Caco-2 (cell line): ENCODE data around the gene DNASE1. TPM values are rescaled to one million over a fixed set of nuclear protein-coding genes. Genes with fewer than 3 reads are reported as not detected.
"Not testable (repeated sequence)": the region's sequence is repeated elsewhere in the genome, so short reads cannot be mapped to it uniquely, and the experiment has no call there.

ENCODE experiments used
- BruUV-seq: library from RNA; stranded (reverse); fragments of 400-500 nt; replicated peaks from 2 replicates; lab custom pipeline; 2021; lab: Mats Ljungman, UMichigan
- CTCF ChIA-PET: fragments of 300-600 bp; sonication (Branson Sonifier 250); formaldehyde crosslinking; loops from one replicate; lab custom pipeline; 2022; ENCODE audit warnings: antibody characterized with exemption; lab: Charles Lee
- POLR2A ChIA-PET: fragments of 300-600 bp; sonication (Branson Sonifier 250); formaldehyde crosslinking; loops from one replicate; lab custom pipeline; 2022; ENCODE audit warnings: antibody characterized with exemption; lab: Charles Lee
- DNase-seq, 2 experiments: peaks; one replicate each; pipeline versions ENCODE4 v3.0.0 to v3.0.0-alpha.2; 2020 to 2022
- H3K27me3 ChIP-seq: replicated peaks from 2 replicates; pipeline ENCODE4 v1.6.0; 2011; ENCODE audit warnings: low read length; ENCODE audit not compliant: control insufficient read depth, insufficient read depth
- H3K36me3 ChIP-seq: 2 replicates; pipeline ENCODE4 v1.5.1; 2011; ENCODE audit warnings: low read length; ENCODE audit not compliant: control insufficient read depth, insufficient read depth
- H3K4me1 ChIP-seq: fragments of 250-450 bp; sonication (Bioruptor Pico); 2 replicates; pipeline ENCODE4 v1.5.1; 2020; ENCODE audit warnings: mild to moderate bottlenecking
- H3K4me3 ChIP-seq: 2 replicates; pipeline ENCODE4 v1.5.1; 2011; ENCODE audit warnings: low read depth, mild to moderate bottlenecking, control low read depth, low read length
- H3K9me3 ChIP-seq: fragments of 250-450 bp; sonication (Bioruptor Pico); 2 replicates; pipeline ENCODE4 v1.5.1; 2020; ENCODE audit warnings: mild to moderate bottlenecking, moderate library complexity
- H3K27ac Mint-ChIP-seq: one replicate; pipeline ENCODE4 v1.8.0; 2022; ENCODE audit warnings: mixed read lengths; ENCODE audit not compliant: unreplicated experiment
- H3K27me3 Mint-ChIP-seq: one replicate; pipeline ENCODE4 v1.8.0; 2022; ENCODE audit warnings: mixed read lengths; ENCODE audit not compliant: insufficient read depth, unreplicated experiment
- H3K36me3 Mint-ChIP-seq: one replicate; pipeline ENCODE4 v1.8.0; 2022; ENCODE audit warnings: mild to moderate bottlenecking, mixed read lengths; ENCODE audit not compliant: insufficient read depth, unreplicated experiment
- H3K4me1 Mint-ChIP-seq: one replicate; pipeline ENCODE4 v1.8.0; 2022; ENCODE audit warnings: low read depth, mixed read lengths; ENCODE audit not compliant: unreplicated experiment
- H3K4me3 Mint-ChIP-seq: one replicate; pipeline ENCODE4 v1.8.0; 2022; ENCODE audit warnings: mild to moderate bottlenecking, moderate library complexity, mixed read lengths; ENCODE audit not compliant: unreplicated experiment
- H3K9me3 Mint-ChIP-seq: one replicate; pipeline ENCODE4 v1.8.0; 2022; ENCODE audit warnings: mixed read lengths; ENCODE audit not compliant: unreplicated experiment
- CTCF ChIP-seq, 2 experiments: fragments of 200-600 bp in 1 of 2; IDR thresholded peaks; 1 replicate in 1 of 2; 2 replicates in 1 of 2; pipeline versions ENCODE4 v1.5.1 to v1.8.0; 2011 to 2022; ENCODE audit warnings: antibody characterized with exemption in 1 of 2, control low read depth in 1 of 2, inconsistent platforms in 1 of 2, low read depth in 1 of 2, low read length in 1 of 2, mild to moderate bottlenecking in 1 of 2, moderate library complexity in 1 of 2; ENCODE audit not compliant: insufficient read depth in 1 of 2, severe bottlenecking in 1 of 2, unreplicated experiment in 1 of 2
- intact Hi-C: fragments of 100-400 bp; cut with micrococcal nuclease; formaldehyde crosslinking; loops from one replicate; pipeline ENCODE4 v1.10.0; 2022; ENCODE audit not compliant: unreplicated experiment
- total RNA-seq: library from RNA; stranded (reverse); gene quantifications from 2 replicates; pipeline ENCODE4 v1.2.3, GENCODE V29; 2022

Gene DNASE1
- total RNA-seq, 1 experiment from 2014 or later = 26.2 TPM

- CTCF ChIA-PET = no interaction called here
Observed at GRCh38 chr16:3607634-3608033, 46.9 kb upstream of the DNASE1 start.

GRCh38 chr16:3608069-3608468, 46.4 kb upstream of the DNASE1 start:
- CTCF ChIA-PET = no interaction called here
- no TSS peak for BruUV-seq
- POLR2A ChIA-PET = no interaction called here
- Mint-ChIP-seq H3K27me3 (no peaks in the 10 kb centered on the region), H3K4me1 (peaks cover 18% of the 10 kb centered on the region), H3K36me3 (no peaks in the 10 kb centered on the region), H3K4me3 (no peak overlapping the region), H3K9me3 (no peaks in the 10 kb centered on the region), H3K27ac (no peak overlapping the region)
- H3K4me3 ChIP-seq = no peak overlapping the region
- H3K27me3 ChIP-seq = no peaks in the 10 kb centered on the region
- intact Hi-C loops = no loop called here
- TF ChIP-seq CTCF (IDR thresholded peaks at IDR 0.05; ENCODE audit: insufficient read depth in 1 of 2, low read depth in 1 of 2, low read length in 1 of 2, severe bottlenecking in 1 of 2, unreplicated experiment in 1 of 2) = no peak
- H3K4me1 ChIP-seq = peaks cover 12% of the 10 kb centered on the region; the same call in 1 of the 2 replicates
- no peak for DNase-seq
- H3K36me3 ChIP-seq = no peaks in the 10 kb centered on the region; the same call in 1 of the 2 replicates
- no peaks in the 10 kb centered on the region for H3K9me3 ChIP-seq

More at GRCh38 chr16:3607634-3608033, 46.9 kb upstream of the DNASE1 start:
- Mint-ChIP-seq H3K4me3 (no peak overlapping the region), H3K27ac (no peak overlapping the region), H3K36me3 (no peaks in the 10 kb centered on the region), H3K9me3 (no peaks in the 10 kb centered on the region), H3K27me3 (no peaks in the 10 kb centered on the region), H3K4me1 (peaks cover 14% of the 10 kb centered on the region)
- DNase-seq = no peak
- H3K4me3 ChIP-seq = no peak overlapping the region
- no TSS peak for BruUV-seq
- peaks cover 12% of the 10 kb centered on the region; the same call in 1 of the 2 replicates for H3K4me1 ChIP-seq
- no peaks in the 10 kb centered on the region for H3K27me3 ChIP-seq
- no peaks in the 10 kb centered on the region; the same call in 1 of the 2 replicates for H3K36me3 ChIP-seq
- no peaks in the 10 kb centered on the region for H3K9me3 ChIP-seq
- no peak for TF ChIP-seq CTCF (IDR thresholded peaks at IDR 0.05; ENCODE audit: insufficient read depth in 1 of 2, low read depth in 1 of 2, low read length in 1 of 2, severe bottlenecking in 1 of 2, unreplicated experiment in 1 of 2)
- POLR2A ChIA-PET = no interaction called here
- intact Hi-C loops = no loop called here

GRCh38 chr16:3608976-3609375, 45.5 kb upstream of the DNASE1 start:
- CTCF ChIA-PET, H3K36me3 Mint-ChIP-seq: not testable (repeated sequence)

More at GRCh38 chr16:3608976-3609375, 45.5 kb upstream of the DNASE1 start:
- H3K4me3 ChIP-seq, POLR2A ChIA-PET, H3K27me3 Mint-ChIP-seq, H3K9me3 ChIP-seq, BruUV-seq, intact Hi-C loops, DNase-seq, H3K36me3 ChIP-seq, H3K4me3 Mint-ChIP-seq, H3K27me3 ChIP-seq, H3K9me3 Mint-ChIP-seq, H3K27ac Mint-ChIP-seq: not testable (repeated sequence)
- peaks cover 12% of the 10 kb centered on the region; the same call in 1 of the 2 replicates for H3K4me1 ChIP-seq
- H3K4me1 Mint-ChIP-seq = peaks cover 23% of the 10 kb centered on the region
